IMR-90 (cell line): ENCODE measurements around the gene CARD19. TPM values are rescaled to one million over a fixed set of nuclear protein-coding genes. Genes with fewer than 3 reads are reported as not detected.

Experiments
- ATAC-seq: fragments of 200-7000 bp; cut with Tn5 transposase; 2 replicates; pipeline ENCODE4 v1.9.1; 2020; ENCODE audit warnings: low read depth, mild to moderate bottlenecking, moderate library complexity
- BruUV-seq: library from RNA; stranded (reverse); fragments of 400-500 nt; replicated peaks from 2 replicates; lab custom pipeline; 2021; lab: Mats Ljungman, UMichigan
- CTCF ChIA-PET: fragments of 300-600 bp; formaldehyde crosslinking; extraction: SDS; loops from one replicate; lab custom pipeline; 2021; ENCODE audit warnings: antibody characterized with exemption; lab: Yijun Ruan, JAX
- POLR2A ChIA-PET: fragments of 300-600 bp; sonication (Branson Sonifier 250); formaldehyde crosslinking; loops from one replicate; lab custom pipeline; 2022; ENCODE audit warnings: antibody characterized with exemption; ENCODE audit not compliant: unreplicated experiment; lab: Charles Lee
- DNase-seq: peaks from one replicate; pipeline ENCODE4 v3.0.0; 2013
- H2AFZ ChIP-seq: replicated peaks from 2 replicates; pipeline ENCODE3; 2013; ENCODE audit warnings: low read length, mild to moderate bottlenecking; ENCODE audit not compliant: poor library complexity
- H2AK5ac ChIP-seq: 2 replicates; pipeline ENCODE4 v1.6.1; 2013; ENCODE audit warnings: low read depth, low read length, inconsistent platforms
- H2AK9ac ChIP-seq: replicated peaks from 2 replicates; pipeline ENCODE3; 2013; ENCODE audit warnings: mild to moderate bottlenecking, low read depth, low read length, moderate library complexity; ENCODE audit not compliant: poor library complexity
- H2BK120ac ChIP-seq: 2 replicates; pipeline ENCODE4 v1.6.1; 2013; ENCODE audit warnings: low read depth, low read length, inconsistent platforms
- H2BK15ac ChIP-seq: 3 replicates; pipeline ENCODE4 v1.6.1; 2013; ENCODE audit warnings: low read depth, low read length, inconsistent platforms
- H2BK20ac ChIP-seq: 2 replicates; pipeline ENCODE4 v1.6.1; 2013; ENCODE audit warnings: low read depth, mild to moderate bottlenecking, inconsistent platforms, low read length, moderate library complexity
- H2BK5ac ChIP-seq: 2 replicates; pipeline ENCODE4 v1.6.1; 2013; ENCODE audit warnings: mild to moderate bottlenecking, low read depth, low read length, inconsistent platforms; ENCODE audit not compliant: poor library complexity, severe bottlenecking
- H3K14ac ChIP-seq: replicated peaks from 2 replicates; pipeline ENCODE4 v1.6.1; 2013; ENCODE audit warnings: low read depth, low read length, inconsistent platforms
- H3K18ac ChIP-seq: 2 replicates; pipeline ENCODE4 v1.6.1; 2013; ENCODE audit warnings: low read depth, low read length, control low read depth
- H3K23ac ChIP-seq: 2 replicates; pipeline ENCODE4 v1.6.1; 2013; ENCODE audit warnings: low read depth, low read length, inconsistent platforms
- H3K27ac ChIP-seq: 2 replicates; pipeline ENCODE4 v1.5.1; 2013; ENCODE audit warnings: mild to moderate bottlenecking, control low read depth, low read length; ENCODE audit not compliant: insufficient read depth
- H3K27me3 ChIP-seq: 2 replicates; pipeline ENCODE4 v1.6.1; 2013; ENCODE audit warnings: low read length; ENCODE audit not compliant: control insufficient read depth, insufficient read depth
- H3K36me3 ChIP-seq: 2 replicates; pipeline ENCODE4 v1.6.1; 2013; ENCODE audit warnings: low read length, mixed read lengths; ENCODE audit not compliant: control insufficient read depth, insufficient read depth
- H3K4ac ChIP-seq: 2 replicates; pipeline ENCODE4 v1.6.1; 2013; ENCODE audit warnings: low read depth, low read length, inconsistent platforms
- H3K4me1 ChIP-seq: 2 replicates; pipeline ENCODE4 v1.6.1; 2013; ENCODE audit warnings: low read length, mixed read lengths; ENCODE audit not compliant: control insufficient read depth, insufficient read depth
- H3K4me2 ChIP-seq: 2 replicates; pipeline ENCODE4 v1.6.1; 2013; ENCODE audit warnings: low read depth, mild to moderate bottlenecking, control low read depth, low read length, moderate library complexity
- H3K4me3 ChIP-seq: 2 replicates; pipeline ENCODE4 v1.5.1; 2013; ENCODE audit warnings: low read depth, mild to moderate bottlenecking, control low read depth, low read length, moderate library complexity; ENCODE audit not compliant: insufficient read depth
- H3K56ac ChIP-seq: 2 replicates; pipeline ENCODE4 v1.6.1; 2013; ENCODE audit warnings: low read length, inconsistent platforms; ENCODE audit not compliant: insufficient read depth; ENCODE audit errors: extremely low read depth
- H3K79me1 ChIP-seq, 2 experiments: 2 replicates each; pipeline ENCODE4 v1.6.1; 2013; ENCODE audit warnings: low read length in 2 of 2, inconsistent platforms in 1 of 2, low read depth in 1 of 2
- H3K9ac ChIP-seq: 2 replicates; pipeline ENCODE4 v1.6.1; 2013; ENCODE audit warnings: low read depth, low read length, control low read depth
- H3K9me1 ChIP-seq: 2 replicates; pipeline ENCODE4 v1.6.1; 2013; ENCODE audit warnings: low read length, inconsistent platforms; ENCODE audit not compliant: insufficient read depth
- H3K9me3 ChIP-seq: 2 replicates; pipeline ENCODE4 v1.6.1; 2013; ENCODE audit warnings: low read length; ENCODE audit not compliant: control insufficient read depth, insufficient read depth
- H4K20me1 ChIP-seq: 2 replicates; pipeline ENCODE4 v1.6.1; 2013; ENCODE audit warnings: low read length, inconsistent platforms; ENCODE audit not compliant: insufficient read depth
- H4K5ac ChIP-seq: 2 replicates; pipeline ENCODE4 v1.6.1; 2013; ENCODE audit warnings: mild to moderate bottlenecking, low read depth, low read length, control low read depth
- H4K8ac ChIP-seq, 2 experiments: 2 replicates each; pipeline ENCODE4 v1.6.1; 2013; ENCODE audit warnings: low read depth in 2 of 2, low read length in 2 of 2, control low read depth in 1 of 2, inconsistent platforms in 1 of 2
- H4K91ac ChIP-seq: 2 replicates; pipeline ENCODE4 v1.6.1; 2013; ENCODE audit warnings: low read depth, low read length, inconsistent platforms; ENCODE audit not compliant: insufficient read depth
- BHLHE40 ChIP-seq: fragments of 150-350 bp; IDR thresholded peaks from 2 replicates; pipeline ENCODE4 v1.6.1; 2016; ENCODE audit warnings: mild to moderate bottlenecking, low read depth, low read length
- MAFK ChIP-seq: IDR thresholded peaks from 2 replicates; pipeline ENCODE4 v1.6.1; 2012; ENCODE audit warnings: low read depth, low read length, improper control_type of control experiment
- MAZ ChIP-seq: IDR thresholded peaks from 2 replicates; pipeline ENCODE4 v1.6.1; 2012; ENCODE audit warnings: low read depth, mild to moderate bottlenecking, low read length, improper control_type of control experiment, moderate library complexity, borderline replicate concordance
- MXI1 ChIP-seq: IDR thresholded peaks from 2 replicates; pipeline ENCODE4 v1.6.1; 2012; ENCODE audit warnings: low read depth, mild to moderate bottlenecking, low read length, moderate library complexity, borderline replicate concordance
- POLR2A ChIP-seq: IDR thresholded peaks from 2 replicates; pipeline ENCODE4 v1.6.1; 2012; ENCODE audit warnings: mild to moderate bottlenecking, low read depth, low read length
- RCOR1 ChIP-seq: IDR thresholded peaks from 2 replicates; pipeline ENCODE4 v1.6.1; 2012; ENCODE audit warnings: mild to moderate bottlenecking, low read length, improper control_type of control experiment; ENCODE audit not compliant: insufficient replicate concordance
- RFX5 ChIP-seq: IDR thresholded peaks from 2 replicates; pipeline ENCODE4 v1.8.0; 2012; ENCODE audit warnings: low read depth, mild to moderate bottlenecking, low read length, moderate library complexity
- SMC3 ChIP-seq: fragments of 150-350 bp; IDR thresholded peaks from 2 replicates; pipeline ENCODE4 v1.6.1; 2016; ENCODE audit warnings: low read depth, mild to moderate bottlenecking, antibody characterized with exemption, low read length, moderate library complexity
- WGBS, 2 experiments: methylation state at CpG; one replicate each; pipeline versions ENCODE4 v1.1.5 to v1.1.7; 2013; ENCODE audit warnings: missing lambda C conversion rate in 2 of 2; ENCODE audit not compliant: insufficient read length in 1 of 2; ENCODE audit errors: extremely low coverage in 2 of 2; 5-methylcytosine and 5-hydroxymethylcytosine counted together
- dilution Hi-C: fragments of 300-500 bp; cut with HindIII; formaldehyde crosslinking; loops from one replicate; pipeline ENCODE4 v1.14.3; 2018; ENCODE audit warnings: low sequenced_read_pairs; ENCODE audit not compliant: unreplicated experiment
- in situ Hi-C: fragments of 300-500 bp; cut with MboI; formaldehyde crosslinking; loops from 3 replicates; pipeline ENCODE4 v1.14.3; 2019; ENCODE audit warnings: low sequenced_read_pairs, inconsistent platforms, mixed read lengths
- intact Hi-C: fragments of 100-400 bp; cut with micrococcal nuclease; formaldehyde crosslinking; loops from 2 replicates; pipeline ENCODE4 v1.10.0; 2022
- polyA plus RNA-seq, 3 experiments: library from polyadenylated mRNA; depleted of rRNA; stranded (reverse); fragments of >200 nt; gene quantifications; 2 replicates each; pipeline ENCODE4 v1.2.3, GENCODE V29; 2012; ENCODE audit warnings: low replicate concordance in 1 of 3
- total RNA-seq: library from RNA; depleted of rRNA; stranded (reverse); fragments of >200 nt; gene quantifications from 2 replicates; pipeline ENCODE4 v1.2.3, GENCODE V29; 2012
- TF ChIP-seq, protein P1 (sequence below): fragments of 150-350 bp; IDR thresholded peaks from 2 replicates; pipeline ENCODE4 v1.6.1; 2017; ENCODE audit warnings: mild to moderate bottlenecking, antibody characterized with exemption, low read length, low read depth
- TF ChIP-seq, protein P2 (sequence below): conservative IDR thresholded peaks from 2 replicates; pipeline ENCODE4 v1.5.1; 2012; ENCODE audit warnings: mild to moderate bottlenecking, low read depth, low read length, improper control_type of control experiment

Gene CARD19
- total and polyA plus RNA-seq, 2 of the 4 experiments (the other 2 are of a cell fraction), result 17.4 to 111 TPM

DNA sequence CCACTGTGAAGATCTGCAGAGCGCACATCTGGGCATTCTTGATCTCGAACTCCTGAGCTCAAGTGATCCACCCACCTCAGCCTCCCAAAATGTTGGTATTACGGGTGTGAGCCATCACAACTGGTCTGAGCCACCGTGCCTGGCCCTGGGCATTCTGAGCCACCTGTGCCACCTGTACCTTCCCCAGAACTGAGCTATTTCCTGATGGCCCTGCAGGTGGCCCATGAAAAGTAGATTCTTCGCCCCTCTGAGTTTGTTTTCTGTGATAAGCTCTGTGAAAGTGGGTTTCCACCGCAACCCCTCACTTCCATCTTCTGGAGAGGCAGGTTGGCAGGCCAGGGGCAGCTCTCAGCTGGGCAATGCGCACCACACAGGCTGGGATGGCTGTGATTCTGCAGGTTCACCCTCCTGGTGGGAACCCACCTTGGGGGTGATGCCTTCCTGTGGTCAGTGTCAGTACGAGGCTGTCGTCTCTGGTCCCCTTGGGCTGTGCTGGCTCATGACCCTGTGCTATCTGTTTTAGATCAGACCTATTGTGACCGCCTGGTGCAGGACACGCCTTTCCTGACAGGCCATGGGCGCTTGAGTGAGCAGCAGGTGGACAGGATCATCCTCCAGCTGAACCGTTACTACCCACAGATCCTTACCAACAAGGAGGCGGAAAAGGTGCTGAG, 11.3 kb downstream of the CARD19 start:
- Histone ChIP-seq H2BK120ac (no peak overlapping the region), H2BK5ac (no peak overlapping the region), H2AK9ac (no peak overlapping the region), H4K91ac (no peak overlapping the region), H3K27ac (no peak overlapping the region), H3K4me1 (no peaks in the 10 kb centered on the region), H2BK15ac (no peak overlapping the region), H2AFZ (no peak overlapping the region), H3K56ac (no peak overlapping the region), H3K4me2 (no peak overlapping the region), H4K8ac (no peak overlapping the region), H3K4me3 (no peak overlapping the region), H3K9me1 (no peaks in the 10 kb centered on the region; the same call in 1 of the 2 replicates), H3K9me3 (no peaks in the 10 kb centered on the region), H3K4ac (no peak overlapping the region), H3K79me1 (peaks cover 13 to 28% of the 10 kb centered on the region in 2 experiments), H2BK20ac (no peak overlapping the region), H2AK5ac (no peak overlapping the region), H3K18ac (no peak overlapping the region), H3K14ac (no peak overlapping the region), H3K9ac (no peak overlapping the region), H3K36me3 (peaks cover 24% of the 10 kb centered on the region), H4K20me1 (peaks cover 23% of the 10 kb centered on the region; the same call in 1 of the 2 replicates), H3K23ac (no peak overlapping the region), H3K27me3 (no peaks in the 10 kb centered on the region), H4K5ac (no peak overlapping the region)
- TF ChIP-seq RFX5, result no peak
- TF ChIP-seq MAZ, result no peak
- no peak for TF ChIP-seq BHLHE40
- TF ChIP-seq MXI1, result no peak
- TF ChIP-seq RCOR1, result no peak
- no peak for TF ChIP-seq SMC3
- TF ChIP-seq, protein P1, sequence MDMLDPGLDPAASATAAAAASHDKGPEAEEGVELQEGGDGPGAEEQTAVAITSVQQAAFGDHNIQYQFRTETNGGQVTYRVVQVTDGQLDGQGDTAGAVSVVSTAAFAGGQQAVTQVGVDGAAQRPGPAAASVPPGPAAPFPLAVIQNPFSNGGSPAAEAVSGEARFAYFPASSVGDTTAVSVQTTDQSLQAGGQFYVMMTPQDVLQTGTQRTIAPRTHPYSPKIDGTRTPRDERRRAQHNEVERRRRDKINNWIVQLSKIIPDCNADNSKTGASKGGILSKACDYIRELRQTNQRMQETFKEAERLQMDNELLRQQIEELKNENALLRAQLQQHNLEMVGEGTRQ, result no peak
- TF ChIP-seq POLR2A, result no peak
- TF ChIP-seq, protein P2, sequence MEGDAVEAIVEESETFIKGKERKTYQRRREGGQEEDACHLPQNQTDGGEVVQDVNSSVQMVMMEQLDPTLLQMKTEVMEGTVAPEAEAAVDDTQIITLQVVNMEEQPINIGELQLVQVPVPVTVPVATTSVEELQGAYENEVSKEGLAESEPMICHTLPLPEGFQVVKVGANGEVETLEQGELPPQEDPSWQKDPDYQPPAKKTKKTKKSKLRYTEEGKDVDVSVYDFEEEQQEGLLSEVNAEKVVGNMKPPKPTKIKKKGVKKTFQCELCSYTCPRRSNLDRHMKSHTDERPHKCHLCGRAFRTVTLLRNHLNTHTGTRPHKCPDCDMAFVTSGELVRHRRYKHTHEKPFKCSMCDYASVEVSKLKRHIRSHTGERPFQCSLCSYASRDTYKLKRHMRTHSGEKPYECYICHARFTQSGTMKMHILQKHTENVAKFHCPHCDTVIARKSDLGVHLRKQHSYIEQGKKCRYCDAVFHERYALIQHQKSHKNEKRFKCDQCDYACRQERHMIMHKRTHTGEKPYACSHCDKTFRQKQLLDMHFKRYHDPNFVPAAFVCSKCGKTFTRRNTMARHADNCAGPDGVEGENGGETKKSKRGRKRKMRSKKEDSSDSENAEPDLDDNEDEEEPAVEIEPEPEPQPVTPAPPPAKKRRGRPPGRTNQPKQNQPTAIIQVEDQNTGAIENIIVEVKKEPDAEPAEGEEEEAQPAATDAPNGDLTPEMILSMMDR, result no peak
- TF ChIP-seq MAFK, result no peak
- CTCF ChIA-PET, result interaction anchor here (0.6 kb wide), 1 partner anchor 438 kb away, joined by 7 read pairs; no protein-coding TSS in a partner anchor
- WGBS, 2 experiments, result 100% methylated on average over 1 of the region's 14 CpGs; no CpG with 5 or more reads in 1 of the 2 experiments
- dilution Hi-C loops, result no loop called here
- POLR2A ChIA-PET, result no interaction called here
- ATAC-seq (no peak), DNase-seq (no peak)
- no TSS peak for BruUV-seq
- intact Hi-C loops, result loop anchor here (5.0 kb wide), 1 partner anchor 45 kb away; no protein-coding TSS in a partner anchor
- in situ Hi-C loops, result loop anchor here (25.0 kb wide), 1 partner anchor 455 kb away; no protein-coding TSS in a partner anchor
